ENCODE measurements around the gene TFB2M. TPM values are rescaled to one million over a fixed set of nuclear protein-coding genes. Genes with fewer than 3 reads are reported as not detected.

Gene TFB2M
- total RNA-seq, 4 donors from 2014 or later: 9.1 to 12.9 (median 11.4) TPM

DNA sequence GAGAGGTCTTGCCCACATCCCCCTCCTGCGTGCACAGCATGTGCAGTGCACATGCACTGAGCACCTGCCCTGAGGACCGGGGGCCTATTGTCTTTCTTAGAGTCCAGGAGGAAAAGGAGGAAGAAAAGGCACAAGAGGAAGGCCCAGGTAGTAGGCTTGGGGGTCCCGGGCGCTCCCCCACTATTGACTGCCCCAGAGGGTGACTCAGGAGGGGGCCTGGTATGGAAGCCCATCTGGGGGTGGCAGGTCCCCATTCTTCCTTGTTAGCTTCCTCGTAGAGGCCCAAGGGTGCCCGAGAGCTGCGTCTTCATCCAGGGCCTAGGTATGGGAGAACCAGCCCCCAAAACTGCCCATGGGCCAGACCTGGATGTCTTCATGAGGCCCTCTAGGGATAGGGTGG is 54.9 kb downstream of the TFB2M start:
- peaks cover 0 to 30% (median 28%) of the 10 kb centered on the region in 4 donors for H3K9me3 ChIP-seq
- DNase-seq (ENCODE audit: extremely low spot score): no peak
- no peaks in the 10 kb centered on the region for H3K27me3 ChIP-seq
- no peak overlapping the region for H3K4me3 ChIP-seq
- H3K27ac ChIP-seq (replicated peaks in 1 of 4): no peak overlapping the region
- intact Hi-C loops (cut with DNase I): no loop called here
- no peaks in the 10 kb centered on the region for H3K36me3 ChIP-seq
- TF ChIP-seq, protein P1, sequence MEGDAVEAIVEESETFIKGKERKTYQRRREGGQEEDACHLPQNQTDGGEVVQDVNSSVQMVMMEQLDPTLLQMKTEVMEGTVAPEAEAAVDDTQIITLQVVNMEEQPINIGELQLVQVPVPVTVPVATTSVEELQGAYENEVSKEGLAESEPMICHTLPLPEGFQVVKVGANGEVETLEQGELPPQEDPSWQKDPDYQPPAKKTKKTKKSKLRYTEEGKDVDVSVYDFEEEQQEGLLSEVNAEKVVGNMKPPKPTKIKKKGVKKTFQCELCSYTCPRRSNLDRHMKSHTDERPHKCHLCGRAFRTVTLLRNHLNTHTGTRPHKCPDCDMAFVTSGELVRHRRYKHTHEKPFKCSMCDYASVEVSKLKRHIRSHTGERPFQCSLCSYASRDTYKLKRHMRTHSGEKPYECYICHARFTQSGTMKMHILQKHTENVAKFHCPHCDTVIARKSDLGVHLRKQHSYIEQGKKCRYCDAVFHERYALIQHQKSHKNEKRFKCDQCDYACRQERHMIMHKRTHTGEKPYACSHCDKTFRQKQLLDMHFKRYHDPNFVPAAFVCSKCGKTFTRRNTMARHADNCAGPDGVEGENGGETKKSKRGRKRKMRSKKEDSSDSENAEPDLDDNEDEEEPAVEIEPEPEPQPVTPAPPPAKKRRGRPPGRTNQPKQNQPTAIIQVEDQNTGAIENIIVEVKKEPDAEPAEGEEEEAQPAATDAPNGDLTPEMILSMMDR (IDR thresholded peaks at IDR 0.05): no peak
- TF ChIP-seq EP300 (IDR thresholded peaks at IDR 0.05) (no peak), POLR2A (IDR thresholded peaks at IDR 0.05; ENCODE audit: low read depth) (no peak), POLR2AphosphoS5 (IDR thresholded peaks at IDR 0.05) (no peak)
- peaks cover 4 to 16% (median 13%) of the 10 kb centered on the region in 4 donors for H3K4me1 ChIP-seq
- 96% methylated on average over 4 of the region's 7 CpGs for WGBS

DNA sequence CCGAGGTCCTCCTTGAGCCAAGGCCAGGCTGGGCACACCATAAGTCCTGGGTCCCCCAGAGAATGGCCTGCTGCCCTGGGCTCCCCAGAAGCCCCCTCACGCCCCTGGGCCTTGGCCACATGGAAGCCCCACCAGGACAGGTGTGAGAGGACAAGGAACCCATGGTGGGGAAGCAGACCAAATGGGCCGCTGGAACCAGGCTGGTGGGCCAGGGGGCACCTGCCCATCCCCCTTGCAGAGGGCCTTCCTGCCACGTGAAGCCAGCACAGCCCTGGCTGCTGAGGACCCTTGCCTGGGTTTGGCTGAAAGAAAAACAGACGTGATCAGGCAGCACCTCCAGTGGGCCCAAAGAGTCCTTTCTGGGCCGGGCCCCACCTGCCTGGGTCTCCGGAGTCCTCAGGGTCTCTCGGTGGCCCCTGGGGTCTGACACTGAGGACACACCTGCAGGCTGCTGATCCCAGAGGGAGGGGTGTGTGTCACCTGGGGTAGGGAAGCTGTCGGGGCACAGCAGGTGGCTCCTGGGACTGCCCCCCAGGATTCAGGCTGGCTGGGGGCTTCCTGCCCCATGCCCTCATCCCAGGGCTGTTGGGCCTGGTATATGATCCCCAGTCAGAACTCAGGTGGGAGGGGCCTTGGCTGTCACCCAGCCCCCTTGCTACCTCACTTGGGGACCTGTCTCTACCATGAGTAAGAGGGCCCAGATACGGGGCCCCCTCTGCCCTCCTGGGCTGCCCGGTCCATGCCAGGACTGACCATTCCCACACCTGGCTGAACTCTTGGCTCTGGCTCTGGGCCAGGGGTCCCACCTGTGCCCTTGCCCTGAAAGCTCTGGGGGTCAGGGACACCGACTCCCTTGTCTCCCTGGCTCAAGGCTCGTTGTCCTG is 55.7 kb downstream of the TFB2M start:
- H3K4me3 ChIP-seq: no peak overlapping the region
- H3K36me3 ChIP-seq: no peaks in the 10 kb centered on the region
- no peak overlapping the region for H3K27ac ChIP-seq (replicated peaks in 1 of 4)
- peaks cover 7 to 23% (median 18%) of the 10 kb centered on the region in 4 donors for H3K4me1 ChIP-seq
- 86% methylated on average over 9 of the region's 13 CpGs for WGBS
- H3K9me3 ChIP-seq: peaks cover 0 to 22% (median 20%) of the 10 kb centered on the region in 4 donors
- DNase-seq (ENCODE audit: extremely low spot score): no peak
- no peak for TF ChIP-seq POLR2A (IDR thresholded peaks at IDR 0.05; ENCODE audit: low read depth)
- no peak for TF ChIP-seq EP300 (IDR thresholded peaks at IDR 0.05)
- TF ChIP-seq POLR2AphosphoS5 (IDR thresholded peaks at IDR 0.05): no peak
- TF ChIP-seq, protein P1 (IDR thresholded peaks at IDR 0.05): no peak
- intact Hi-C loops (cut with DNase I): no loop called here
- no peaks in the 10 kb centered on the region for H3K27me3 ChIP-seq

DNA sequence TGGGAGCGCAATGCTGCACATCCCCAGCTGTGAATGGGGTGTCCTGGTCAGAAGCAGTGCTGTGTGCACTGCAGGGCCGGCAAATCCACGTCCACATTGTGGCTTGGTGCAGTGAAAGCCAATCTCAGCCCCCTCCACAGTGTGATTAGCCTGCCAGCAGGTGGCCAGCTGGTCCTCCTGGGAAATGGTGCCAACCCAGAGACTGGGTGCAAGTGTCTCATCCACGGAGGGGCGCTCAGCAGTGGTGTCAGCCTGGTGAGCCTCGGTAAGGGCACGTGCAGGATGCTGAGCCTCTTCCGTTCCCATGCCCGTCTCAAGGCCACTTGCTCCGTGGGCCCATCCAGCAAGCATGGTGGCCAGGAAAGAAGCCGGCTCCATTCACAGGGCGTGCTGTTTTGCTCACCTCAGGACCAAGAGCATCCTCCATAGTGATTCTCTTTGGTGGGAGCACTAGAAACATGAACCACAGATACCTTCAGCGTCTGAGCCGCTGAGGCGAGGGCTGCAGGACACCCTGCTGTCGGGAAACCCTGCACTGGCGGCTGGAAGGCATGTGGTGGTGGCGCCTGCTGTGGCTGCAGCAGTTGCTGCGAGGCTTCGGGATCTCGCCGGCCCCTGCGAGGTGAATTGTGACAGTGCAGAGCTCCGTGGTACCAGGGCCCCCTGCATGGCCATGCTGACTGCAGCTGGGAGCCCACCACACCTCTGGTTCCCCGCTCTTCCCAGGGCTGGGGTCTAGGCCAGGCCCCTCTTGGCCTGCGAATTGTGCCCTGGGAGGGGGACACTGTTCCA is 57.0 kb downstream of the TFB2M start:
- 89% methylated on average over 15 of the region's 26 CpGs for WGBS
- Histone ChIP-seq H3K36me3 (no peaks in the 10 kb centered on the region), H3K4me1 (peaks cover 7 to 25% (median 20%) of the 10 kb centered on the region in 4 donors), H3K4me3 (no peak overlapping the region), H3K27me3 (no peaks in the 10 kb centered on the region), H3K9me3 (peaks cover 0 to 9% (median 7%) of the 10 kb centered on the region in 4 donors), H3K27ac (replicated peaks in 1 of 4) (no peak overlapping the region)
- intact Hi-C loops (cut with DNase I): no loop called here
- DNase-seq (ENCODE audit: extremely low spot score): no peak
- TF ChIP-seq EP300 (IDR thresholded peaks at IDR 0.05): no peak
- TF ChIP-seq POLR2A (IDR thresholded peaks at IDR 0.05; ENCODE audit: low read depth): no peak
- TF ChIP-seq POLR2AphosphoS5 (IDR thresholded peaks at IDR 0.05): no peak
- TF ChIP-seq, protein P1 (IDR thresholded peaks at IDR 0.05): no peak

DNA sequence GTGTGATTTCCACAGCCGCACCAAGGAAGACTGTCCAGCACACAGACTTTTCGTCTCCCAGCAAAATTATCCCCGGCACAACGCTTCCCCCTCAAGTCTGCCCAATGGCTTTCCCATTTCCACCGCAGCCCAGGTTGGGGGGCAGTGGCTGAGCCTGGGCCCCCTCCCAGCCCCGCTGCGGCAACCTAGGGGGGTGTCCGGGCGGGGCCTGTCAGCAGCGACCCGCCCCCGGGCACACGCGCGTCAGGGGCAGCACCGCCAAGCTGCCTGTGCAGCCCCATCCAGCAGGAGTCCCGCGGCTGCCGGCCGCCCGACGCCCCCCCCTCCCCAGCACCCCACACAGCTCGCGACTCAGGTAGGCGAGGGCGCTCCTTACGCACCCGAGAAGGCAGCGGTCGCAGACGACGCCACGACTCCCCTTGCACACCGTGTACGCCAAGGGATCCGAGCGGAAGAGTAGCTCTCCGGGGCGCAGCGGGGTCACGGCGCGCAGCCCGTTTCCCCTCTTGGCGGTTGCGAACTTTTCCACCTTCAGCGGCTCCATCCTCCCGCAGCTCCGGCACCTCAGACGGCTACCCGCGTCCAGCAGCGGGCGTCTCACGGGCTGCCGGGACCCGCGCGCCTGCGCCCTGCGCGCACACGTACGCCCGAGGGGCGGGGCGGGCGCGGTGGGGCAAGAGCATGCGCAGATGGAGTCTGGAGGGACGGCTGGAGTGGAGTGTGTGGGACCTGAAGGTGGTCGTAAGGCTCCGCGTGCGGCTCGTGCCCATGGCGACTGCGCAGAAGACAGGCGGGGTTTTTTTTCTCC is 59.2 kb downstream of the TFB2M start, which contains the start of gene SMYD3:
SMYD3 (minus strand) TSS at position 606 of the 808 bp plus-strand sequence.
- WGBS: 2% methylated on average over 31 of the region's 79 CpGs
- intact Hi-C loops (cut with DNase I): no loop called here
- peak within 1 kb of the TSS; percentile 51 to 70 (median 68) for H3K27ac ChIP-seq (replicated peaks in 1 of 4)

More for the DNA sequence above, 59.2 kb downstream of the TFB2M start, which contains the start of gene SMYD3:
- TF ChIP-seq POLR2A (IDR thresholded peaks at IDR 0.05; ENCODE audit: low read depth): no peak
- TF ChIP-seq, protein P1 (IDR thresholded peaks at IDR 0.05): peak in 2 of 3 experiments; percentile 22 to 52
- no peak for TF ChIP-seq EP300 (IDR thresholded peaks at IDR 0.05)
- peak; percentile 55 to 71 for TF ChIP-seq POLR2AphosphoS5 (IDR thresholded peaks at IDR 0.05)
- Histone ChIP-seq H3K36me3 (no peaks in the 10 kb centered on the region), H3K9me3 (no peaks in the 10 kb centered on the region), H3K4me1 (peaks cover 7 to 25% (median 20%) of the 10 kb centered on the region in 4 donors), H3K27me3 (no peaks in the 10 kb centered on the region), H3K4me3 (peak within 1 kb of the TSS; percentile 71 to 95 (median 86))
- DNase-seq (ENCODE audit: extremely low spot score): peak; percentile 90

All from esophagus muscularis mucosa (tissue), 4 donors.